Neural progenitor cell (in vitro differentiated cells): ENCODE results near the gene PTX3. TPM values are rescaled to one million over a fixed set of nuclear protein-coding genes. Genes with fewer than 3 reads are reported as not detected.

Experiments
- DNase-seq: peaks from one replicate; pipeline ENCODE4 v3.0.0-alpha.2; 2016; ENCODE audit warnings: low spot score
- H2AFZ ChIP-seq: fragments of 200-600 bp; sonication (generic); replicated peaks from 2 replicates; pipeline ENCODE4 v1.6.1; 2016; ENCODE audit warnings: antibody characterized with exemption
- H3F3A ChIP-seq: fragments of 200-600 bp; sonication (generic); 2 replicates; pipeline ENCODE4 v1.6.1; 2016; ENCODE audit warnings: antibody characterized with exemption, low read depth
- H3K27ac ChIP-seq: fragments of 200-600 bp; sonication (generic); 2 replicates; pipeline ENCODE4 v1.5.1; 2016; ENCODE audit warnings: mild to moderate bottlenecking
- H3K27me3 ChIP-seq: fragments of 200-600 bp; sonication (generic); 2 replicates; pipeline ENCODE4 v1.6.1; 2016; ENCODE audit warnings: mild to moderate bottlenecking, moderate library complexity
- H3K36me3 ChIP-seq: fragments of 200-600 bp; sonication (generic); 2 replicates; pipeline ENCODE4 v1.5.1; 2016
- H3K4me1 ChIP-seq: fragments of 200-600 bp; sonication (generic); 2 replicates; pipeline ENCODE4 v1.6.1; 2016; ENCODE audit warnings: mixed run types
- H3K4me2 ChIP-seq: fragments of 200-600 bp; sonication (generic); 2 replicates; pipeline ENCODE4 v1.6.1; 2016
- H3K4me3 ChIP-seq: fragments of 200-600 bp; sonication (generic); 2 replicates; pipeline ENCODE4 v1.5.1; 2016
- H3K79me2 ChIP-seq: fragments of 200-600 bp; sonication (generic); 2 replicates; pipeline ENCODE4 v1.6.1; 2016; ENCODE audit warnings: low read depth
- H3K9ac ChIP-seq: fragments of 200-600 bp; sonication (generic); 2 replicates; pipeline ENCODE4 v1.6.1; 2016
- H3K9me3 ChIP-seq: fragments of 200-600 bp; sonication (generic); 2 replicates; pipeline ENCODE4 v1.5.1; 2016; ENCODE audit warnings: low read depth
- H4K20me1 ChIP-seq: fragments of 200-600 bp; sonication (generic); 2 replicates; pipeline ENCODE4 v1.6.1; 2016; ENCODE audit warnings: low read depth
- H3K27ac Mint-ChIP-seq: 3 replicates; pipeline ENCODE4 v1.8.0; 2021; ENCODE audit warnings: mixed read lengths
- H3K27me3 Mint-ChIP-seq: 2 replicates; pipeline ENCODE4 v1.8.0; 2022; ENCODE audit warnings: low read depth, mild to moderate bottlenecking, inconsistent platforms, moderate library complexity, mixed read lengths; ENCODE audit not compliant: insufficient read depth
- H3K36me3 Mint-ChIP-seq: 3 replicates; pipeline ENCODE4 v1.8.0; 2021; ENCODE audit warnings: mixed read lengths
- H3K4me1 Mint-ChIP-seq: 3 replicates; pipeline ENCODE4 v1.8.0; 2021; ENCODE audit warnings: mixed read lengths
- H3K4me3 Mint-ChIP-seq: 3 replicates; pipeline ENCODE4 v1.8.0; 2021; ENCODE audit warnings: mild to moderate bottlenecking, moderate library complexity, mixed read lengths
- H3K9me3 Mint-ChIP-seq: 3 replicates; pipeline ENCODE4 v1.8.0; 2020; ENCODE audit warnings: mixed read lengths
- EZH2 ChIP-seq: fragments of 200-600 bp; sonication (generic); IDR thresholded peaks from 2 replicates; pipeline ENCODE4 v1.6.1; 2017; ENCODE audit warnings: antibody characterized with exemption, mild to moderate bottlenecking, moderate library complexity
- EZH2phosphoT487 ChIP-seq: fragments of 200-600 bp; sonication (generic); IDR thresholded peaks from 2 replicates; pipeline ENCODE4 v1.6.1; 2017; ENCODE audit warnings: antibody characterized with exemption
- total RNA-seq: library from RNA; depleted of rRNA; stranded (reverse); fragments of >200 nt; gene quantifications from 2 replicates; pipeline ENCODE4 v1.2.3, GENCODE V29; 2015; ENCODE audit warnings: low replicate concordance
- TF ChIP-seq, protein P1 (sequence below): fragments of 200-600 bp; sonication (generic); IDR thresholded peaks from 2 replicates; pipeline ENCODE4 v1.5.1; 2017; ENCODE audit warnings: antibody characterized with exemption, mild to moderate bottlenecking

Gene PTX3
- 9.0 and 9.1 TPM in 2 replicates for total RNA-seq

DNA sequence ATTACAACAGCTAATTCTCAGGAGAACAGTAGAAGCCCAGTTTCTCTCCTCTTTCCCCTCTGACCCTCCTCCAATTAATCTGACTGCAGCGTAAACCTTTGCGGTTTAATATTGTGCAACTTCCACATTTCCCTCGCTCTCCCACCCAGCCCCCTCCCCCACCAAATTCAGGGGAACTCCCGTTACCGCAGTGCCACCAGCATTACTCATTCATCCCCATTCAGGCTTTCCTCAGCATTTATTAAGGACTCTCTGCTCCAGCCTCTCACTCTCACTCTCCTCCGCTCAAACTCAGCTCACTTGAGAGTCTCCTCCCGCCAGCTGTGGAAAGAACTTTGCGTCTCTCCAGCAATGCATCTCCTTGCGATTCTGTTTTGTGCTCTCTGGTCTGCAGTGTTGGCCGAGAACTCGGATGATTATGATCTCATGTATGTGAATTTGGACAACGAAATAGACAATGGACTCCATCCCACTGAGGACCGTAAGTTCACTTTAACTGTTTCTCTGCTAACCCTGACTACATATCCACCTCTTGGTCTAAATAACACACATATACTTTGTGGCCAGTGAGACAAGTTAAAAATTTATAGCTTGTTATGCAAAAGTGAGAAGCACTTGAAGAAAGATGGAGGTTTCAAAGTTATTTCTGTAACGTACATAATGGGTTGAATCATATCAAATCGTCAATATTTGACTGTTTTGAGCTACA, at the start of gene PTX3:
Gene PTX3, plus strand, starts transcription at position 268 of the 709 bp plus-strand sequence. Its CDS starts 84 bp downstream, at position 352.
- H3K9ac ChIP-seq = no peak within 1 kb of the TSS
- H3K27ac Mint-ChIP-seq = peak within 1 kb of the TSS; percentile 98
- TF ChIP-seq, protein P1, sequence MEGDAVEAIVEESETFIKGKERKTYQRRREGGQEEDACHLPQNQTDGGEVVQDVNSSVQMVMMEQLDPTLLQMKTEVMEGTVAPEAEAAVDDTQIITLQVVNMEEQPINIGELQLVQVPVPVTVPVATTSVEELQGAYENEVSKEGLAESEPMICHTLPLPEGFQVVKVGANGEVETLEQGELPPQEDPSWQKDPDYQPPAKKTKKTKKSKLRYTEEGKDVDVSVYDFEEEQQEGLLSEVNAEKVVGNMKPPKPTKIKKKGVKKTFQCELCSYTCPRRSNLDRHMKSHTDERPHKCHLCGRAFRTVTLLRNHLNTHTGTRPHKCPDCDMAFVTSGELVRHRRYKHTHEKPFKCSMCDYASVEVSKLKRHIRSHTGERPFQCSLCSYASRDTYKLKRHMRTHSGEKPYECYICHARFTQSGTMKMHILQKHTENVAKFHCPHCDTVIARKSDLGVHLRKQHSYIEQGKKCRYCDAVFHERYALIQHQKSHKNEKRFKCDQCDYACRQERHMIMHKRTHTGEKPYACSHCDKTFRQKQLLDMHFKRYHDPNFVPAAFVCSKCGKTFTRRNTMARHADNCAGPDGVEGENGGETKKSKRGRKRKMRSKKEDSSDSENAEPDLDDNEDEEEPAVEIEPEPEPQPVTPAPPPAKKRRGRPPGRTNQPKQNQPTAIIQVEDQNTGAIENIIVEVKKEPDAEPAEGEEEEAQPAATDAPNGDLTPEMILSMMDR = no peak
- TF ChIP-seq EZH2 = no peak
- TF ChIP-seq EZH2phosphoT487 = no peak

DNA sequence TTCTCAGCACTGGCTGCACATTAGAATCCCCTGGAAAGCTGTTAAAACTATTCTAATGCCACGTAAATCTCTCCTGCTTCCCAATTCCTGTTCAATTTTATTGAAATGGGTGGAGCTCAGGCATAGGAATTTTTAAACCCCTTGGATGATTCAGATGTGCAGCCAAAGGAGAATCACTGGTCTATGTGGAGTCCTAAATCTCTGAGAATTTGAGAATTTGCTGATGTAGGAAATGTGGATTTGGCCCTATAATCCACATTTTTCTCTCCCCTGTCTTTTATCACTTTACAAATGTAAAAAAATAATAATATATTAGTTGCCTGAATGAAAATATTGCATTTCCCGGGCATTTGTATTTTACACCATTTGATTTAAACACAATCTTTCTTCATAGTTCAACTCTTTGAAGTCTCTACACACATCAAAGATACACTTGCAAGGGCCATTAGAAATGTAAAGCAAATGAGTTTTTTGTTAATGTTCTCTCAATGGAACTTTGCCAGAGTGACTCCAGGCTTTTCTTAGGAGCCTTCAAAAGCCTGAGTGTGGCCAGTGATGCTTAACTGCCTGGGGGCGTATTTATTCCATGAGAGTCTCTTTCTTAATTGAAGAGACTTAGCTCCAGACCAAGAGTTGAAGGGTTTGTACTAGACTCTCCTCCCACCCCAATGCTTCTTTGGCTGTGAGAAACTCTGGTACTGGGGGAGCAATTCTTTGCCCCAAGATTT, 48.8 kb upstream of the PTX3 start:
- H3K79me2 ChIP-seq = no peaks in the 10 kb centered on the region
- H3K4me1 ChIP-seq = peaks cover 17% of the 10 kb centered on the region
- no peaks in the 10 kb centered on the region for H4K20me1 ChIP-seq
- TF ChIP-seq EZH2 = no peak
- TF ChIP-seq, protein P1 = no peak
- TF ChIP-seq EZH2phosphoT487 = no peak
- H3K36me3 Mint-ChIP-seq = peaks cover 18% of the 10 kb centered on the region
- H3K27me3 ChIP-seq = no peaks in the 10 kb centered on the region
- H3K27ac Mint-ChIP-seq = peak overlapping the region; percentile 25
- peaks cover 17% of the 10 kb centered on the region for H3K9me3 Mint-ChIP-seq
- no peak overlapping the region for H3K4me2 ChIP-seq
- no peaks in the 10 kb centered on the region for H3F3A ChIP-seq
- DNase-seq = no peak
- no peak overlapping the region for H3K9ac ChIP-seq
- peaks cover 27% of the 10 kb centered on the region for H3K4me1 Mint-ChIP-seq
- H3K27ac ChIP-seq = no peak overlapping the region
- H3K9me3 ChIP-seq = no peaks in the 10 kb centered on the region
- H3K4me3 Mint-ChIP-seq = no peak overlapping the region
- peak overlapping the region; percentile 29 for H2AFZ ChIP-seq
- H3K27me3 Mint-ChIP-seq = peaks cover 2% of the 10 kb centered on the region
- H3K36me3 ChIP-seq = no peaks in the 10 kb centered on the region
- no peak overlapping the region for H3K4me3 ChIP-seq

More for the DNA sequence above, at the start of gene PTX3:
- peaks cover 29% of the 10 kb centered on the region for H3K4me1 Mint-ChIP-seq
- H3K9me3 ChIP-seq = peaks cover 3% of the 10 kb centered on the region
- H3K79me2 ChIP-seq = no peaks in the 10 kb centered on the region
- H3K4me3 ChIP-seq = peak within 1 kb of the TSS; percentile 61
- H3F3A ChIP-seq = peaks cover 24% of the 10 kb centered on the region
- peak within 1 kb of the TSS; percentile 91 for H3K4me2 ChIP-seq
- peak; percentile 51 for DNase-seq
- peak within 1 kb of the TSS; percentile 78 for H3K27ac ChIP-seq
- H3K36me3 ChIP-seq = no peaks in the 10 kb centered on the region
- peak within 1 kb of the TSS; percentile 82 for H2AFZ ChIP-seq
- H3K9me3 Mint-ChIP-seq = peaks cover 6% of the 10 kb centered on the region
- no peaks in the 10 kb centered on the region for H3K27me3 Mint-ChIP-seq
- H3K36me3 Mint-ChIP-seq = peaks cover 24% of the 10 kb centered on the region
- peaks cover 14% of the 10 kb centered on the region for H3K4me1 ChIP-seq
- H3K27me3 ChIP-seq = no peaks in the 10 kb centered on the region
- H3K4me3 Mint-ChIP-seq = peak within 1 kb of the TSS; percentile 94
- no peaks in the 10 kb centered on the region for H4K20me1 ChIP-seq

DNA sequence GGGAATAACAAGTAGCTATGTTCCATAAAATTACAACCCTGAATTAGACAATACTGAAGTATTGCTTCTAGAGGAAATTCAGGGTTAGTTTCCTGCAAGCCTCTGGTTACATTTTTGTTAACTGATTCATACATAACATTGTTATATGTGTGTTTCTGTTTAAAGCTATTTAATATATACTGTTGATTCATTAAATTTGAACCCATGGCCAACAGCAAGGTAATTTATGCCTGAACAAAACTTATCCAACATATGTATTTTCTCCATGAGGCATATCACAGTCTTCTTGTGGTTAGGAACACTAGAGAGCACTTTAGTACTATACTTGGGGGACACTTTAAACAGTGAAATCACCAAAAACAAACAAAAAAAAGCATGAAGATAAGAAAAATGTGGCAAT, 47.7 kb upstream of the PTX3 start:
- Mint-ChIP-seq H3K9me3 (peaks cover 17% of the 10 kb centered on the region), H3K4me1 (peaks cover 23% of the 10 kb centered on the region), H3K36me3 (peaks cover 20% of the 10 kb centered on the region), H3K27me3 (peaks cover 2% of the 10 kb centered on the region), H3K27ac (no peak overlapping the region), H3K4me3 (no peak overlapping the region)
- Histone ChIP-seq H4K20me1 (no peaks in the 10 kb centered on the region), H3F3A (no peaks in the 10 kb centered on the region), H3K27ac (no peak overlapping the region), H3K9ac (no peak overlapping the region), H3K27me3 (no peaks in the 10 kb centered on the region), H3K4me1 (peaks cover 17% of the 10 kb centered on the region), H3K4me3 (no peak overlapping the region), H2AFZ (no peak overlapping the region), H3K79me2 (no peaks in the 10 kb centered on the region), H3K4me2 (no peak overlapping the region), H3K36me3 (no peaks in the 10 kb centered on the region), H3K9me3 (no peaks in the 10 kb centered on the region)
- TF ChIP-seq EZH2 (no peak), EZH2phosphoT487 (no peak)
- TF ChIP-seq, protein P1 = no peak
- no peak for DNase-seq
